Measurements from ENCODE around the gene MAN2A2.

Gene MAN2A2

GRCh38 chr15:90959894-90960293, 56.8 kb downstream of the MAN2A2 start:
- H3K4me3 Mint-ChIP-seq: no peak overlapping the region
- peaks cover 37% of the 10 kb centered on the region for H3K36me3 Mint-ChIP-seq
- H3K27ac Mint-ChIP-seq: no peak overlapping the region
- no peak for ATAC-seq
- H3K27me3 Mint-ChIP-seq: no peaks in the 10 kb centered on the region
- peaks cover 17% of the 10 kb centered on the region for H3K4me1 Mint-ChIP-seq
- no peaks in the 10 kb centered on the region for H3K9me3 Mint-ChIP-seq

- Mint-ChIP-seq H3K36me3 (peaks cover 37% of the 10 kb centered on the region), H3K9me3 (no peaks in the 10 kb centered on the region), H3K27ac (no peak overlapping the region), H3K4me3 (no peak overlapping the region), H3K4me1 (peaks cover 11% of the 10 kb centered on the region), H3K27me3 (no peaks in the 10 kb centered on the region)
- ATAC-seq: no peak
Observed at GRCh38 chr15:90960298-90961091, 57.4 kb downstream of the MAN2A2 start.

GRCh38 chr15:90962021-90962420, 58.9 kb downstream of the MAN2A2 start:
- no peak overlapping the region for H3K27ac Mint-ChIP-seq
- H3K9me3 Mint-ChIP-seq: no peaks in the 10 kb centered on the region
- no peak for ATAC-seq
- H3K4me1 Mint-ChIP-seq: peaks cover 5% of the 10 kb centered on the region
- H3K36me3 Mint-ChIP-seq: peaks cover 45% of the 10 kb centered on the region
- H3K4me3 Mint-ChIP-seq: no peak overlapping the region
- H3K27me3 Mint-ChIP-seq: no peaks in the 10 kb centered on the region

GRCh38 chr15:90966262-90966661, 63.2 kb downstream of the MAN2A2 start:
- Mint-ChIP-seq H3K36me3 (peaks cover 30% of the 10 kb centered on the region), H3K4me3 (no peak overlapping the region), H3K27ac (no peak overlapping the region), H3K9me3 (no peaks in the 10 kb centered on the region), H3K4me1 (no peaks in the 10 kb centered on the region), H3K27me3 (no peaks in the 10 kb centered on the region)
- ATAC-seq: no peak

- Mint-ChIP-seq H3K27me3 (no peaks in the 10 kb centered on the region), H3K27ac (no peak overlapping the region)
- ATAC-seq: no peak
Observed at GRCh38 chr15:90967206-90967605, 64.1 kb downstream of the MAN2A2 start.

GRCh38 chr15:90968434-90968833, 65.3 kb downstream of the MAN2A2 start:
- H3K4me3 Mint-ChIP-seq: no peak overlapping the region
- no peaks in the 10 kb centered on the region for H3K9me3 Mint-ChIP-seq
- peaks cover 13% of the 10 kb centered on the region for H3K36me3 Mint-ChIP-seq
- ATAC-seq: no peak
- no peaks in the 10 kb centered on the region for H3K4me1 Mint-ChIP-seq
- H3K27ac Mint-ChIP-seq: no peak overlapping the region
- no peaks in the 10 kb centered on the region for H3K27me3 Mint-ChIP-seq

More at GRCh38 chr15:90967206-90967605, 64.1 kb downstream of the MAN2A2 start:
- no peak overlapping the region for H3K4me3 Mint-ChIP-seq
- H3K4me1 Mint-ChIP-seq: no peaks in the 10 kb centered on the region
- no peaks in the 10 kb centered on the region for H3K9me3 Mint-ChIP-seq
- H3K36me3 Mint-ChIP-seq: peaks cover 20% of the 10 kb centered on the region

- no peak overlapping the region for H3K4me3 Mint-ChIP-seq
- no peak overlapping the region for H3K27ac Mint-ChIP-seq
- no peaks in the 10 kb centered on the region for H3K9me3 Mint-ChIP-seq
- no peak for ATAC-seq
- no peaks in the 10 kb centered on the region for H3K4me1 Mint-ChIP-seq
- no peaks in the 10 kb centered on the region for H3K27me3 Mint-ChIP-seq
- H3K36me3 Mint-ChIP-seq: peaks cover 22% of the 10 kb centered on the region
Observed at GRCh38 chr15:90970274-90970673, 67.2 kb downstream of the MAN2A2 start.

- Mint-ChIP-seq H3K36me3 (peaks cover 19% of the 10 kb centered on the region), H3K4me3 (no peak overlapping the region)
Observed at GRCh38 chr15:90972133-90972532, 69.0 kb downstream of the MAN2A2 start.

More at GRCh38 chr15:90972133-90972532, 69.0 kb downstream of the MAN2A2 start:
- Mint-ChIP-seq H3K4me1 (no peaks in the 10 kb centered on the region), H3K27ac (no peak overlapping the region), H3K27me3 (no peaks in the 10 kb centered on the region), H3K9me3 (no peaks in the 10 kb centered on the region)
- no peak for ATAC-seq

All from stimulated activated memory B cell treated with anti-CD40 and anti-IgM and Interleukin-4, amounts not matched to agents 10 μg/mL and 1 μg/mL and 100 μg/mL, for 72 hours (primary cell).